ENCODE measurements around the gene RTF1. TPM values are rescaled to one million over a fixed set of nuclear protein-coding genes. Genes with fewer than 3 reads are reported as not detected.

The RTF1 gene
- total and polyA plus RNA-seq, 8 donors = 8.8 to 47.9 (median 41.9) TPM

- peaks cover 20 to 28% (median 25%) of the 10 kb centered on the region in 4 donors for H3K4me1 ChIP-seq
- TF ChIP-seq EP300 (IDR thresholded peaks at IDR 0.05) (no peak), POLR2AphosphoS5 (IDR thresholded peaks at IDR 0.05) (no peak), POLR2A (IDR thresholded peaks at IDR 0.05) (no peak), CTCF (IDR thresholded peaks at IDR 0.05) (no peak)
- peaks cover 33 to 62% (median 52%) of the 10 kb centered on the region in 4 donors for H3K36me3 ChIP-seq
- intact Hi-C loops (cut with DNase I; ENCODE audit: low total_unique reads) = no loop called here
- peaks cover 0 to 6% (median 0%) of the 10 kb centered on the region in 3 donors for H3K27me3 ChIP-seq
- peak overlapping the region in 2 of 4 donors; percentile 1 to 5 for H3K4me3 ChIP-seq
- DNase-seq = peak in 1 of 2 donors; percentile 38
- H3K9me3 ChIP-seq = no peaks in the 10 kb centered on the region
- peak overlapping the region; percentile 61 to 80 (median 70) for H3K27ac ChIP-seq
These were observed 66.2 kb downstream of the RTF1 start for GRCh38 chr15:41483115-41483514.

- no peak for DNase-seq
- H3K4me3 ChIP-seq = peak overlapping the region in 1 of 4 donors; percentile 1
- peaks cover 20 to 28% (median 25%) of the 10 kb centered on the region in 4 donors for H3K4me1 ChIP-seq
- 49 to 72% (median 68%) methylated on average over 2 of the region's 2 CpGs for WGBS, 5 donors
- TF ChIP-seq CTCF (IDR thresholded peaks at IDR 0.05) = no peak
- no peak for TF ChIP-seq EP300 (IDR thresholded peaks at IDR 0.05)
- TF ChIP-seq POLR2A (IDR thresholded peaks at IDR 0.05) = no peak
- TF ChIP-seq POLR2AphosphoS5 (IDR thresholded peaks at IDR 0.05) = no peak
- peaks cover 30 to 58% (median 48%) of the 10 kb centered on the region in 4 donors for H3K36me3 ChIP-seq
- H3K27ac ChIP-seq = peak overlapping the region; percentile 61 to 80 (median 70)
- H3K9me3 ChIP-seq = no peaks in the 10 kb centered on the region
- intact Hi-C loops (cut with DNase I; ENCODE audit: low total_unique reads) = no loop called here
- H3K27me3 ChIP-seq = peaks cover 0 to 7% (median 0%) of the 10 kb centered on the region in 3 donors
These were observed 66.6 kb downstream of the RTF1 start for GRCh38 chr15:41483519-41483918.

GRCh38 chr15:41484937-41485625, 68.2 kb downstream of the RTF1 start:
- no peak for DNase-seq
- 85 to 91% (median 89%) methylated on average over 9 to 11 of the region's 11 CpGs for WGBS, 5 donors

GRCh38 chr15:41486286-41486685, 69.4 kb downstream of the RTF1 start:
- intact Hi-C loops (cut with DNase I; ENCODE audit: low total_unique reads) = no loop called here
- Histone ChIP-seq H3K36me3 (peaks cover 3 to 30% (median 21%) of the 10 kb centered on the region in 4 donors), H3K4me3 (no peak overlapping the region), H3K4me1 (peaks cover 16 to 26% (median 19%) of the 10 kb centered on the region in 4 donors), H3K27ac (no peak overlapping the region), H3K9me3 (no peaks in the 10 kb centered on the region), H3K27me3 (peaks cover 0 to 26% (median 0%) of the 10 kb centered on the region in 3 donors)
- 80 to 92% (median 87%) methylated on average over 23 to 43 of the region's 43 CpGs for WGBS, 5 donors
- no peak for DNase-seq
- TF ChIP-seq POLR2AphosphoS5 (IDR thresholded peaks at IDR 0.05) = no peak
- TF ChIP-seq CTCF (IDR thresholded peaks at IDR 0.05) = no peak
- no peak for TF ChIP-seq POLR2A (IDR thresholded peaks at IDR 0.05)
- TF ChIP-seq EP300 (IDR thresholded peaks at IDR 0.05) = no peak

More at GRCh38 chr15:41484937-41485625, 68.2 kb downstream of the RTF1 start:
- intact Hi-C loops (cut with DNase I; ENCODE audit: low total_unique reads) = no loop called here
- TF ChIP-seq CTCF (IDR thresholded peaks at IDR 0.05) = no peak
- TF ChIP-seq POLR2AphosphoS5 (IDR thresholded peaks at IDR 0.05) = no peak
- TF ChIP-seq EP300 (IDR thresholded peaks at IDR 0.05) = no peak
- no peak for TF ChIP-seq POLR2A (IDR thresholded peaks at IDR 0.05)
- Histone ChIP-seq H3K27me3 (peaks cover 0 to 19% (median 0%) of the 10 kb centered on the region in 3 donors), H3K27ac (no peak overlapping the region), H3K4me3 (no peak overlapping the region), H3K4me1 (peaks cover 20 to 28% (median 25%) of the 10 kb centered on the region in 4 donors), H3K36me3 (peaks cover 15 to 42% (median 33%) of the 10 kb centered on the region in 4 donors), H3K9me3 (no peaks in the 10 kb centered on the region)
